Adrenal gland (tissue), 12 donors: ENCODE data around the gene SLC30A3. TPM values are rescaled to one million over a fixed set of nuclear protein-coding genes. Genes with fewer than 3 reads are reported as not detected.

Experiments used
- DNase-seq, 7 donors: peaks; one replicate each; pipeline ENCODE4 v3.0.0-alpha.2; 2019 to 2020
- H3K27ac ChIP-seq, 5 donors: fragments of 200-600 bp; sonication (generic) in 4 of 5; 1 replicate in 3 of 5; 2 replicates in 2 of 5; pipeline versions ENCODE4 v1.5.1 to v1.8.0; 2016 to 2020; ENCODE audit warnings: mild to moderate bottlenecking in 1 of 5
- H3K27me3 ChIP-seq: fragments of 200-600 bp; 2 replicates; pipeline ENCODE4 v1.8.0; 2021
- H3K36me3 ChIP-seq, 2 donors: fragments of 200-600 bp; replicated peaks in 1 of 2; 1 replicate in 1 of 2; 2 replicates in 1 of 2; pipeline versions ENCODE4 v1.5.1 to v1.8.0; 2018 to 2022
- H3K4me1 ChIP-seq, 2 donors: fragments of 200-600 bp; replicated peaks in 1 of 2; 1 replicate in 1 of 2; 2 replicates in 1 of 2; pipeline versions ENCODE4 v1.5.1 to v1.8.0; 2018 to 2021
- H3K4me3 ChIP-seq, 4 donors: fragments of 200-600 bp; sonication (generic) in 3 of 4; one replicate each; pipeline ENCODE4 v1.5.1; 2016 to 2018
- H3K9me3 ChIP-seq, 3 donors: fragments of 200-600 bp; sonication (generic) in 1 of 3; replicated peaks in 1 of 3; 1 replicate in 2 of 3; 2 replicates in 1 of 3; pipeline versions ENCODE4 v1.5.1 to v1.8.0; 2016 to 2021
- POLR2A ChIP-seq, 2 donors: fragments of 450-650 bp; IDR thresholded peaks; one replicate each; pipeline ENCODE4 v1.6.1; 2017; ENCODE audit warnings: antibody characterized with exemption in 2 of 2, mild to moderate bottlenecking in 2 of 2, moderate library complexity in 1 of 2
- WGBS, 4 donors: extraction: QIAGEN DNeasy Blood & Tissue Kit in 2 of 4; methylation state at CpG; one replicate each; pipeline versions ENCODE4 v1.1.5 to v1.1.7; 2013 to 2017; 5-methylcytosine and 5-hydroxymethylcytosine counted together
- intact Hi-C, 2 donors: fragments of 100-400 bp; cut with DNase I; formaldehyde crosslinking; loops; one replicate each; pipeline versions ENCODE4 v1.14.1 to v1.15.0; 2022 to 2023
- polyA plus RNA-seq, 3 donors: library from polyadenylated mRNA; stranded (reverse); fragments of 200-250 nt in 2 of 3; fragments of 350-450 nt in 1 of 3; fragmentation: Illumina TruSeq in 1 of 3; extraction: RNeasy Lipid Tissue Mini Kit (QIAGEN cat#74804) in 1 of 3; gene quantifications; one replicate each; pipeline ENCODE4 v1.2.3, GENCODE V29; 2013 to 2014
- total RNA-seq, 9 donors: library from RNA; depleted of rRNA in 4 of 9; stranded (reverse); fragments of >200 nt in 4 of 9; fragments of 120-200 nt in 1 of 9; fragmentation: NEBNext Ultra II Directional in 1 of 9; extraction: Animal tissue kit (Norgen Biotek cat#: 25700) in 1 of 9; gene quantifications; one replicate each; pipeline versions ENCODE4 v1.1.0 to v1.2.4, GENCODE V29; 2013 to 2023
- TF ChIP-seq, protein P1 (sequence below), 6 experiments: fragments of 450-650 bp in 4 of 6; fragments of 200-600 bp in 2 of 6; sonication (generic) in 1 of 6; IDR thresholded peaks; 1 replicate in 5 of 6; 2 replicates in 1 of 6; pipeline versions ENCODE4 v1.5.1 to v1.8.0; 2016 to 2021; ENCODE audit warnings: antibody characterized with exemption in 6 of 6, mild to moderate bottlenecking in 2 of 6, moderate library complexity in 1 of 6
- donor health status: healthy with polysubstance abuse.
- donor health status: Bipolar disorder and iron deficiency.
- donor health status: DM: yes; HTN: yes; CAD: no.
- donor health status: DM: no; HTN: no; CAD: no.
- donor health status: DM: no; HTN: no; CAD: no.
- donor health status: DM: yes; HTN: yes; CAD: no.

The SLC30A3 gene
- total and polyA plus RNA-seq, 12 donors, result 0.27 to 5.6 (median 1.9) TPM; not detected in 1

DNA sequence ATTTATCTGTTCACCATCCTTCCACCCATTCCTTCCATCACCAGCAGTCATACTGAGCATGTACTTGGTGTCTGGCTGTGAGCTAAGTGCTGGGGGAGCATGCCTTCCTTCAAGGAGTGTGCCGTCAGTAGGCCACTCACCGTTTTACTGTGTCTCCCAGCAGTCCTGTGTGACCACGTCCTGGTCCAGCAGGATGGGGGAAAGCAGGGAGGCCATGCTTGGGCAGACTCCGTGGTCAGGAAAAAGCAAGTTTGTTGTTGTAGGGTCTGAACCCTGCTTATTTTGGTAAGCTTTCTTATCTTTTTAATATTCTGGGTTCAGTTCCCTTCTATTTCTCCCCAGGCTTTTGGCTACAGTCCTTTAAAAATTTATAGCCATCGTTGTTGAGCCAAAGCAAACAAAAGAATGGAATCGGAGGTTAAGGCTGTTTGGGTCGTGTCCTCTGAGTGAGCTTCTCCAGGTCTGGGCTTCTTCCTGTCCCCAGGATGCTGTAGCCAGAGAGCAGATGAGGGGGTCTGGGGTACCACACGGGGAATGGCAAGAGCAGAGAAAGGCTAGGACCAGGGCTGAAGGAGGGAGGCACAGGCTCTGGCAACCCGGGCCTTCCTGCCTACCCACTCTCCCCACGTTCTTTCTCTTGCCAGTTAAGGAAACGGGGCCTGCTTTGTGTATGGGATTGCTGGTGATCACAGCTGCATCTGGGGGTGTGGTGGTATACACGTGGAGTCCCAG is 13.5 kb downstream of the SLC30A3 start:
- WGBS, 4 donors, result 46 to 51% (median 48%) methylated on average over 12 of the region's 12 CpGs
- intact Hi-C loops, result loop anchor here in 1 of 2 donors (10.0 kb wide), 1 partner anchor 55 kb away; the partner anchor contains the start of gene UCN
- peaks cover 0 to 3% of the 10 kb centered on the region in 2 donors for H3K36me3 ChIP-seq
- H3K27ac ChIP-seq, result no peak overlapping the region
- no peak overlapping the region for H3K4me3 ChIP-seq
- H3K27me3 ChIP-seq, result no peaks in the 10 kb centered on the region
- H3K4me1 ChIP-seq, result peaks cover 6 to 8% of the 10 kb centered on the region in 2 donors
- DNase-seq, result no peak
- no peaks in the 10 kb centered on the region for H3K9me3 ChIP-seq
- TF ChIP-seq, protein P1, sequence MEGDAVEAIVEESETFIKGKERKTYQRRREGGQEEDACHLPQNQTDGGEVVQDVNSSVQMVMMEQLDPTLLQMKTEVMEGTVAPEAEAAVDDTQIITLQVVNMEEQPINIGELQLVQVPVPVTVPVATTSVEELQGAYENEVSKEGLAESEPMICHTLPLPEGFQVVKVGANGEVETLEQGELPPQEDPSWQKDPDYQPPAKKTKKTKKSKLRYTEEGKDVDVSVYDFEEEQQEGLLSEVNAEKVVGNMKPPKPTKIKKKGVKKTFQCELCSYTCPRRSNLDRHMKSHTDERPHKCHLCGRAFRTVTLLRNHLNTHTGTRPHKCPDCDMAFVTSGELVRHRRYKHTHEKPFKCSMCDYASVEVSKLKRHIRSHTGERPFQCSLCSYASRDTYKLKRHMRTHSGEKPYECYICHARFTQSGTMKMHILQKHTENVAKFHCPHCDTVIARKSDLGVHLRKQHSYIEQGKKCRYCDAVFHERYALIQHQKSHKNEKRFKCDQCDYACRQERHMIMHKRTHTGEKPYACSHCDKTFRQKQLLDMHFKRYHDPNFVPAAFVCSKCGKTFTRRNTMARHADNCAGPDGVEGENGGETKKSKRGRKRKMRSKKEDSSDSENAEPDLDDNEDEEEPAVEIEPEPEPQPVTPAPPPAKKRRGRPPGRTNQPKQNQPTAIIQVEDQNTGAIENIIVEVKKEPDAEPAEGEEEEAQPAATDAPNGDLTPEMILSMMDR (IDR thresholded peaks at IDR 0.05), result no peak
- TF ChIP-seq POLR2A (IDR thresholded peaks at IDR 0.05), result no peak

GRCh38 chr2:27247893-27248292 is 15.0 kb downstream of the SLC30A3 start:
- 69 to 88% (median 79%) methylated on average over 4 of the region's 4 CpGs for WGBS, 4 donors
- Histone ChIP-seq H3K27me3 (no peaks in the 10 kb centered on the region), H3K9me3 (no peaks in the 10 kb centered on the region), H3K4me3 (no peak overlapping the region), H3K36me3 (peaks cover 0 to 17% of the 10 kb centered on the region in 2 donors), H3K27ac (no peak overlapping the region), H3K4me1 (peaks cover 6 to 8% of the 10 kb centered on the region in 2 donors)
- no peak for DNase-seq
- TF ChIP-seq, protein P1 (IDR thresholded peaks at IDR 0.05), result no peak
- TF ChIP-seq POLR2A (IDR thresholded peaks at IDR 0.05), result no peak
- intact Hi-C loops, result loop anchor here in 1 of 2 donors (10.0 kb wide), 1 partner anchor 57 kb away; the partner anchor contains the start of gene UCN

DNA sequence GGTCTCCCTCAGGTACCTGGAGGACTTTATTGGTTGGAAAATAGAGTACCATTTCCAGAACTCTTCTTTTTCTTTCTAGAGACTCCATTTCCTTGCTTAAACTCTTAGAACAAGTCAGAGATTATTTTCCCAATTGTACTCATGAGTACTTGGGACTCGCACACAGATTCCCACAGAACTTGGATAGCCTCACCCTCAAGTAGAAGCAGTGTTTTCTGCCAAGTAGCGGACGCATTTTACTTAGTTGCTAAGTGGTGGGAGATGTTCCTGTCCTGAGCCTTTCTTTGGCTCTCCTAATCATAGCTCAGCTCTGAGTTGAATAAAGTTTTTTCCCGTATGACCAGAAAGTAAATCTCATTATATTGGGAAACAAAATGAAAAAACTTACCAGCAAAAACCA is 17.2 kb downstream of the SLC30A3 start:
- Histone ChIP-seq H3K9me3 (no peaks in the 10 kb centered on the region), H3K27me3 (no peaks in the 10 kb centered on the region), H3K27ac (no peak overlapping the region), H3K4me3 (no peak overlapping the region), H3K4me1 (peaks cover 6 to 8% of the 10 kb centered on the region in 2 donors), H3K36me3 (peaks cover 0 to 40% of the 10 kb centered on the region in 2 donors)
- WGBS, 4 donors, result 81 to 84% (median 83%) methylated on average over 4 of the region's 4 CpGs
- no peak for DNase-seq
- intact Hi-C loops, result loop anchor here in 1 of 2 donors (10.0 kb wide), 1 partner anchor 59 kb away; the partner anchor contains the start of gene UCN
- TF ChIP-seq POLR2A (IDR thresholded peaks at IDR 0.05), result no peak
- TF ChIP-seq, protein P1 (IDR thresholded peaks at IDR 0.05), result no peak

DNA sequence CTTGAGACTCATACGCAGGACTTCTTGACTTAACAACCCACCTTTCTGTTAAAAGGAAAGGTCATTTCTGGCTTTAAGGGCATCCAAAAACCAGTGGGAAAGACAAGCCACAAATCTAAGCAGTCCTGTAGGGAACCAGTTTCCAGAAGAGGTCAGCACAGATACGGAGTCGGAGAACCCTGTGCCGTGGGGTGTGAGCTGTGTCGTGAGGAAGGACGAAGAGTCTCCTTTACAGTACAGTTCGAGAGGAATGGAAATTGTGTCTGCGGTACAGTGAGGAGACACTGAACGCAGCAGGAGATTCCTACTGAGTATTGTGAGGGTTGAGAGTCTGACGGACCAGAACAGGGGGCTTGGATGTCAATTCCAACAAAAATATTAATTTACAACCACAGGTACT is 17.7 kb downstream of the SLC30A3 start:
- WGBS, 4 donors, result 73 to 80% (median 77%) methylated on average over 10 of the region's 10 CpGs
- Histone ChIP-seq H3K4me1 (peaks cover 4 to 5% of the 10 kb centered on the region in 2 donors), H3K27ac (no peak overlapping the region), H3K9me3 (no peaks in the 10 kb centered on the region), H3K27me3 (no peaks in the 10 kb centered on the region), H3K4me3 (no peak overlapping the region), H3K36me3 (peaks cover 0 to 45% of the 10 kb centered on the region in 2 donors)
- DNase-seq, result no peak
- intact Hi-C loops, result loop anchor here in 1 of 2 donors (10.0 kb wide), 1 partner anchor 60 kb away; the partner anchor contains the start of gene UCN
- TF ChIP-seq, protein P1 (IDR thresholded peaks at IDR 0.05), result no peak
- no peak for TF ChIP-seq POLR2A (IDR thresholded peaks at IDR 0.05)
